HG02571 (cell line): ENCODE measurements around the gene ARMC2.
"Not testable (repeated sequence)": the region's sequence is repeated elsewhere in the genome, so short reads cannot be mapped to it uniquely, and the experiment has no call there.

Experiments
- ATAC-seq: cut with Tn5 transposase; IDR thresholded peaks from one replicate; pipeline ENCODE4 v1.9.1; 2021; ENCODE audit warnings: mild to moderate bottlenecking, moderate library complexity; ENCODE audit not compliant: unreplicated experiment

The ARMC2 gene

DNA sequence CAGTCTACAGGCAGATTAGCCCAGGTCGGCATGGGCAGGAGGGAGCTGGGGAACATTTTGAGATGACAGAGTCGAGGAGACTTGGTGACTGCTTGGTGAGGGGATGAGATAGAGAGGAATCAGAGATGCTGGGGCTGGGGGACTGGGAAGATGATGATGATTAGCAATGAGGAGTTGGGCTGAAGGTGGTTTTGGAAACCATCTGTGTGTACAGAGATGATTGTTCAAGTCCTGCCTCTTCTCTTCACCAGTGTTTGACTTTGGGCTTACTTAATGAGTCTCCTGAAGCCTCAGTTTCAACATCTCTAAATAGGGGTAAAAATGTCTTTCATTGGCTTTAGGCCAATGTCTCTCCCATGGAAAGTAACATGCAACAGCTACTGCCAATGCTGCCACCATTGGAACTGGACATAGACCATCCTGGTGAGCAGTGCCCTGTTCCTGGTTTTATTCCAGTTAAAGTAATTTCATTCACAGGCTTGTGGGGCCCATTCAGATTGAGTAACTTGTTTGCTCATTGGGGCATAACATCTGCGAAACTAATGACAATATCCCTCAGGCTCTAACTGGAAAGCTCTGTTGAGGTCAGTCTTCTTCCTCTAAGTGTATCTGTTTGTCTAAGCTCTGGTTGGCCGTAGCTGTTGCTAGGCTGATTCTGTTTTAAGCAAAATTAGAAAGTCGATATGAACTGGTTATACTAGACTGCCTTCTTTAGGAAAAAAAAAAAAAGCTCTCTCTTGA lies 99.1 kb downstream of the ARMC2 start:
- no peak for ATAC-seq

DNA sequence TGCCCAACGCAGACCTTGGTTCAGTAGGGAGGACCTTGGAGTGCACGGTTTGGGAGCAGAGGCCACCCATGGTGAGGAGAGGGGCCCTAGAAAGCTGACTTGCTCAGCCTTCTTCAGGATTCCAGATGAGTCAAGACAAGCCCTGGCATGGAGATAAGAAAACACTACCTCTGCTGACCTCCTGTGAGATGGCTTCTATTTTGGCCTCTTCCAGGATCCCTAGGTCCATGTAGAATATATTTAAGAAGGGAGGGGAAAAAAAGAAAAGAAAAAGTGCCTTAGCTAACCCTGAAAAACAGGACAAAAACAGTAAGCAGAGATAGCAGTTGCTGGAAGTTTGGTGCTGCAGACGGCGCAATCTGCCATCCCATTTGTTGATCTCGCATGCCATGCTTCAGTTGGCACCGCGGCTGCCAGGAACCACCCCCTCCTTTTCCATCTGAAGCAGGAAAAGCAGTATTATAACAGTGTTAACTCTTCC lies 100.0 kb downstream of the ARMC2 start:
- no peak for ATAC-seq

DNA sequence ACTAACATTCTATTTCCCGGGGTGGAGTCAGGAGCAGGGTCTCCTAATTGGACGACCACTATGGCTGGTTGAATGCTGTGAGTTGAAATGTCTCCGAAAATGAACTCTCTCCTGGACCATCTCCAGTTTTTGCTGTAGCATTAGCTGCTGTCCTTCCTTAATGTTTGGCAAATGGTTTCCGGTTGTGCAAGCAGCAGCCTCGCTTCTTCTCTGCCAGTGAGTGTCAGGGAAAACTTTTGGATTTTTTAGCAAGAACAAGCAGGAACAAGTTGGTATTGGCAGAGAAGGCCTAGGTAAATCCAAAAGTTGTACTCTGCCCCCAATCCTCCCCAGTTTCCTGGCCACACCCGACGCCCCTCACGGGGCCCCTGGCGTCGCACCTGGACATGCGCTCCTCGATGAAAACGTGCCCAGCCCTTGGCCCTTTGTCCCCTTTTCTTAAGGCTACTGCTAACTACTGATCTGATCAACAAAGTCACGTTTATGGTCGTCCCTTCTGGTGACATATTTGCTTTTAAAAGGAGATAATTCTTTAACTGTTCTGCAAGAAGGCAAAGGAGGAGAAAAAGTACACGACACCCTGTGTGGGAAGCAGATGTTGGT lies 103.2 kb downstream of the ARMC2 start:
- no peak for ATAC-seq

DNA sequence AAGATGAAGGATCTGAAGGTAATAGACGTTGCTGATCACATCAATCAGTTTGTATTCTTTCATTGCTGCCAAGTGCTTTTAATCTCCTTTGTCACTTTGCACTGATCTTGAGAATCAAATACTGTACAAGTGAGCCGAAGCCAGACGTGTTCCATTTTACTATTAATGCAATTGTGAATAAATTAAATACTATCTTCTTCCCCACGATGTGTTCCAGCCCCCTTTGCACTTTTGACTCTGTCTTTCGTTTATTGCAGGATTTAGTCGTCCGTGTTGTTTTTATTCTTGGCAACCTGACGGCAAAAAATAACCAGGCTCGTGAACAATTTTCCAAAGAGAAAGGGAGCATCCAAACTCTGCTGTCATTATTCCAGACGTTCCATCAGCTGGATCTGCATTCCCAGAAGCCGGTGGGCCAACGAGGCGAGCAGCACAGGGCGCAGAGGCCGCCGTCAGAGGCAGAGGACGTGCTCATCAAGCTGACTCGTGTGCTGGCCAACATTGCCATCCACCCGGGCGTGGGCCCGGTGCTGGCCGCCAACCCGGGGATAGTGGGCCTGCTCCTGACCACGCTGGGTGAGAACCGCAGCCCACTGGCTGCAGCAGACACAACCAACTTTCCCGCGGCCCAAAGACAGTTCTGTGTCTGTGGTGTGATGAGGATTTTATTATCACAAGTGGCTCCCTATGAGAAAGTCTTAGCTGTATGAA lies 104.7 kb downstream of the ARMC2 start:
- ATAC-seq: no peak

DNA sequence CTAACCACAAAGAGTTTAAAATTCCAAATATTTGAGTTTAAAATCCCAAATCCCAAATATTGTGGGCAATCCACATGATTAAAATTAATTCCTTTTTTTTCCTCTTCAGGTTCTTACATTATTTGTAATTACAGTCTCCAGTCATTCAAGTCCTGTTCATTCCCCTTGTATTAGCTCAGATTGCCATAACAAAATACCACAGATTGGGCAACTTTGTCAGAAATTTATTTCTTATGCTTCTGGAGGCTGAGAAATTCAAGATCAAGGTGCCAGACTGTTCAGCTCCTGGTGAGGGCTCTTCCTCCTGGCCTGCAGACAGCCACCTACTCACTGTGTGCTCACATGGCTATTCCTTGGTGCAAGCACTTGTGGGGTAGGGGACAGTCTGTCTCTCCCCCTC lies 105.5 kb downstream of the ARMC2 start:
- no peak for ATAC-seq

DNA sequence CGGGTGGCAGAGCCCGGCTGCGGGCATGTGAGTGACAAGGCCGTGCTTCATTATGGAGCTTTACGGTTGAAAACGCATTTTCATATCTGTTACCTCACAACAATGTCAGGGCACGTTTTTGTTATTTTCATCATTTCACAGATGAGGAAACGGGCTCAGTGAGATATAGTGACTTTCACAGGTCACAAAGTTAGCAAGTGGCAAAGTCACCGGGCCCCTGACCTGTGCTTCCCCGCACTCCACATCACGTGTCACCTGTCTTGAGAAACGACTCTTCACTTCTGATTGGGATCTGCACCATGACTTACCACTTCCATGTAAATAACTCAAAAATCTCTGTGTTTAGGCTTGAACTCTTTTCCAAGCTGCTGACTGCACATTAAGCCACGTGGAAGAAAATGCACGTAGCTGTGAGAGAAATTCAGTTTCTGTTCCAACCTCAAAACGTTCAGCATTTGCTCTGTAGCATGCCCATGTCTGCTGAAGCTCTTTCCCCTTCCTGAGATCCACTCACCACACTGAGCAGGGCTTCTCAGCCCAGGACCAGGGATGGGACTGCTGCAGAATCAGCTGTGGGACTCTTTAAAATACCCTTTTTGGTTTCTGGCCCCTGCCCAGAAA lies 107.2 kb downstream of the ARMC2 start:
- ATAC-seq: no peak

DNA sequence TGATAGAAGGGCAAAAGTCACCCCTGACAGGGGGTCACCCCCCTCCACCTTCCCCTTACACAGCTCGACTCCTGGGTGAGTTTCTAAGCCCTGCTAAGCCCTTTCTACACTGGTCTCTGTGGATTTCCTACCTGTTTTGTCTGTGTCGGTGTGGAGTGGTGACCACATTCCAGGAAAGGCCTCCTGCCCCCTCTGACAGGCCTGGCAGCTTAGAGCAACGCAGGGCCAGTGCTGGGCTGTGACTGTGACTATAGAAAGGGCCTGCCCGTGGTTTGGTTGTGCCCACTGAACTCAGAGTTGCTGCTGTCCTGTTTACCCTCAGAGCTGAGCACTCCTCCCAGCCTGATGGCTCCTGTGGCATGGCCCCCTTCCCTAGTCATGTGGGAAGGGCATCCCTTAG lies 109.0 kb downstream of the ARMC2 start:
- ATAC-seq: no peak

DNA sequence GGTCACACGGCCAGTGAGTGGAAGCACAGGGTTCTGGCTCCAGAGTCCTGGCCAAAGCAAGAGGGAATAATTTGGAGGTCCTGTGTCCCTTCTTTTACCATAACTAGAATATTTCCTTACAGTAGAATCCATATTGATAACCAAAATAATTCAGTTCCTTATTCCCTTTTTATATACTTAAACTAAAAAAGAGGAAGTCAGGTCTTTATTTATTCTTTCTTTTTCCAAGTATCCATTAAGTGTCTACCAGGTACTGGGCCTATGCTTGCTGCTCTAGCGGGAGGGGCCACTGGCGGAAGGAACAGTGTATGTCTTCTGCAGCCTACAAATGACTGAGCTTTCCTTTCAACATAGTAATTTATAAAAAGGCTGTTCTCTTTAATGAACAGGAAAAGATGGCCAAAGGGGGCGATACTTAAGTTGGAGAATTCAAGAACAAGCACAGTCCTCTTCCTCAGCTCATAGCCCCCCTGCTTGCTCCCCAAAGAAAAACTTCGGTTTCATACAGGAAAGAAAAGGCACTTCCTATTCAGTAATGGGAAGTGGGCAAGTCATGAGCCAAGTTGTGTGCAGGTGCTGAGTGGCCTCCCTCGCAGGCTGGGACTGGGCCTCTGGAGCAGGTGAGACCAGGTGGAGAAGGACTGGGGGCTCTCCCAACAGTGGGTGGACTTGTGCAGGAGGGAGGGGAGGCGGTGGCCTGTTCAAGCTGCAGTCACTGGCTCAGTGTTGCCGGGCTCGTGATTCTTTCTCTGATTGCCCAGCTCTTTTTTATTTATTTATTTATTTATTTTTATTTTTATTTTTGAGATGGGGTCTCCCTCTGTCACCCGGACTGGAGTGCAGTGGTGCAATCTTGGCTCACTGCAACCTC lies 110.9 kb downstream of the ARMC2 start:
- ATAC-seq: no peak

DNA sequence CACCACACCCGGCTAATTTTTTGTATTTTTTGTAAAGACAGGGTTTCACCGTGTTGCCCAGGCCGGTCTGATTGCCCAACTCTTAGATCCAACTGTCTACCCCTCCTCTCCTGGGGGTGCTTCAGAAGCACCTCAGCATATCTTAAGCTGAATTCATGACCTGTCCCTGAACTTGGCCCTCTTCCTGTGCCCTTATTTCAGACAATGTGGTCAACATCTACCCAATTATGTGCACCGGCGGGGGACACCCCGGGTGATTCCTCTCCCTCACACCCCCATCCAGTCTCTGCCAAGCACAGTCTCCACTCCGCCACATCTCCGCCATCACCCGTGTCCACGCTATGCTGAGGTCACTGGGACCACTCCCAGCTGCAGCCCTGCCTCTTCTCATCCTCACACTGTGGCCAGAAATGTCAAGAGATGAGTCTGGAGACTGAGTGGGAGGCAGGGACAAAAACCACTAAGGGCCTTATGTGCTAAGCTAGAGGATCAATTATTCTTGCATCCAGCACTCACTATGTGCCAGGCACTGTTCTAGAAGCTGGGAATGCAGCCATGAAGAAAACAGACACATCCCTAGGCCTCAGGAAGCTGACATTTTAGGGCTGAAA lies 111.9 kb downstream of the ARMC2 start:
- no peak for ATAC-seq

DNA sequence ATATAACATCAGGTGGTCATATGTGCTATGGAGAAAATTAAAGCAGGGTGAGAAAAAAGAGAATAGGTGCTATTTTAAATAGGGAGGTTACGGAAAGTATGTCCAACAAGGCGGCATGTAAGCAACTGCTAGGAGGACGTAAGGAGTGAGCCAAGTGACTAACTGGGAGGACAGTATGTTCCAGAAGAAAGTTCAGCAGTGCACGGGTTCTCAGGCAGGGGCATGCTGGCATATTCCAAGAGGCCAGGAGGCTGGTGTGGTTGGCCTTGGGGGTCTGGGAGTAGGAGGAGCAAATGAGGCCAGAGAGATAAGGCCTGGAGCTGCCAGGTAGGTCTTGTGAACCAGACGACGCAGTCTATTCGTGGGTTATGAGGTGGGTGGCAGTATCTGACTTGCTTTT lies 112.4 kb downstream of the ARMC2 start:
- no peak for ATAC-seq

DNA sequence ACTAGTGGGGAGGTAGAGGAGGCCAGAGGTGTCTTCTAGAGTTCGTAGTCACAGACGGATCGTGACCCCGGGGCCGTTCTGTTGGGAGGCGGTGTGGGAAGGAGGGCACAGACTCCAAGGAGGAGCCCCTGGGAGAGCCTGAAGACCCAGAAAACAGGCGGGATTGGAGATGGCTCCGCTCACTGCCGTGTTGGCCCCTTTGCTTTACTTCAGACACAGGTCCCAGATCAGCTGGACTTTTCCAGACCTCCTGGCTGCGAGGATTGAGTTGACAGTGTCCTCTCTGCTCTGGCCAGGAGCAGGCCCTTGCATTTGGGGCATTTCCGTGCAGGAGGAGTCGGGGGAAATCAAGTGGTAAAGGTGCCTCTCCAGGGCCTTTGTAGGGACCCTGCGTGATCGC lies 112.9 kb downstream of the ARMC2 start:
- no peak for ATAC-seq

DNA sequence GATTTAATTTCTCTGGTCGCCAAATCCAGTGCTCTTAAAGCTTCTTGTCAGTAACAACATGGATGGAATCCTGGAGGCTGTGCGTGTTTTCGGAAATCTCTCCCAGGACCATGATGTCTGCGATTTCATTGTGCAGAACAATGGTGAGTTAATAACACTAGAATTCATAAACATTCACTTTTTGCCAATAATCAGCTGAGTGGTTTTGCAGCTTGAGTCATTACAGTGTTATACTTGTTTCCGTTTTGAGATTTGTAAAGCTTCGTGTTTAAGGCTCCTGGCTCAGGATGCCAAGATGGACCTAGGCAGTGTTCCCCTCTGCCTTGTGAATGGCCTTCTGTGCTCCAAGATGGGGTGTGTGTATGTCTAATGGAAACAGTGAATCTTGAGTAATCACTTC lies 113.8 kb downstream of the ARMC2 start:
- ATAC-seq: no peak

DNA sequence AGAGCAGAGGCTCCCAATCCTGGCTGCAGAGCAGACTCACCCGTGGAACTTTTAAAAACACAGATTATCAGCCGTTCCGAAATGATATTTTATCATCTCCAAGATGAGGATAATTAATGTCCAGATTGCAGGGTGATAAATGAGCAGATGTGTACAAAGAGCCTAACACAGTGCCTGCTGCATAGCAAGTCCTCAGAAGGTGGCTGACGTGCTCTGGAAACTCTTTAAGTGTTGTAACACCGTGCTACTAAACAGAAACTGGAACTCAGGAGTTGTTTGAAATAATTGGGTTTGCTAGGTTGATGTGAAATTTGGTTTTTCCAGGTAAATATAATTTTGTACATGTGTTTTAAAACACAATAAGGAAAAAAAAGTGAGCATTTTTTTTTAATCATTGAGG lies 118.0 kb downstream of the ARMC2 start:
- no peak for ATAC-seq

DNA sequence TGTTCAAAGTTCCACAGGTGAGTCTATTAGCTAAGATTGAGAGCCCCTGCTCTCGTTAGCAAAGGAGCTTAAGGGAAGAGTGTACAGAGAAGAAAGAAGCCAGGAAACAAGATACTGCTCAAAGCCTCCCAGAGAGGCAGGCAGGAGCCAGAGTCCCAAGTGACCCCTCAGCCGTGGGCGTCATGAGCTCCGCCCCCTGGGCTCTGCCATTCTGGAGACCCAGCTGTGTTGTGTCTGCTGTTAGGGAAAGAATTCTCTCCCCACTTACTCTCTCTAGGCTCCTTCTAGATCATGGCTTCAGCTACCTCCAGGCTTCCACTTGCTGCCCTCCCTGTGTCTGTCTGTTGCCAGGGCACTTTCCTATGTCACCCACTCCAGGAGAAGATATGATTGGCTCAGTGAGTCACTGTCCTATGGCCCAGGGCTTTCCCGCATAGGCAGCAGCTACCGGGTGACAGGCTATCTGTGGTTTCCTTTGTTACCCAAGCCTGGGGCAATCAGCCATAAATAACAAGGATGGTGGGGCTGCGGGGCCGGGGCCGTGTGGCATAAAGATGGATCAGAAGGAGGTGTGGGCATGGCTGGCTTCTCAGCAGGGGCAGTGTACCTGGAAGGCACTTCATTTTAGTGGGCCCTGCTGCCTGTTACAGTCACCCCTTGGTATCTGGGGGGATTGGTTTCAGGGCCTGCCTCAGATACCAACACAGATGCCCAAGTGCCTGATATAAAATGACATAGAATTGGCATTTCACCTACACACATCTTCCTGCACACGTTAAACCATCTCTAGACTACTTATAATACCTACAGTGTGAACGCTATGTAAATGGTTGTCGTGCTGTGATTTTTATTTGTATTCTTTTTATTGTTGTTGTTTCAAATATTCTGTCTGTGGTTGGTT lies 118.9 kb downstream of the ARMC2 start:
- no peak for ATAC-seq

DNA sequence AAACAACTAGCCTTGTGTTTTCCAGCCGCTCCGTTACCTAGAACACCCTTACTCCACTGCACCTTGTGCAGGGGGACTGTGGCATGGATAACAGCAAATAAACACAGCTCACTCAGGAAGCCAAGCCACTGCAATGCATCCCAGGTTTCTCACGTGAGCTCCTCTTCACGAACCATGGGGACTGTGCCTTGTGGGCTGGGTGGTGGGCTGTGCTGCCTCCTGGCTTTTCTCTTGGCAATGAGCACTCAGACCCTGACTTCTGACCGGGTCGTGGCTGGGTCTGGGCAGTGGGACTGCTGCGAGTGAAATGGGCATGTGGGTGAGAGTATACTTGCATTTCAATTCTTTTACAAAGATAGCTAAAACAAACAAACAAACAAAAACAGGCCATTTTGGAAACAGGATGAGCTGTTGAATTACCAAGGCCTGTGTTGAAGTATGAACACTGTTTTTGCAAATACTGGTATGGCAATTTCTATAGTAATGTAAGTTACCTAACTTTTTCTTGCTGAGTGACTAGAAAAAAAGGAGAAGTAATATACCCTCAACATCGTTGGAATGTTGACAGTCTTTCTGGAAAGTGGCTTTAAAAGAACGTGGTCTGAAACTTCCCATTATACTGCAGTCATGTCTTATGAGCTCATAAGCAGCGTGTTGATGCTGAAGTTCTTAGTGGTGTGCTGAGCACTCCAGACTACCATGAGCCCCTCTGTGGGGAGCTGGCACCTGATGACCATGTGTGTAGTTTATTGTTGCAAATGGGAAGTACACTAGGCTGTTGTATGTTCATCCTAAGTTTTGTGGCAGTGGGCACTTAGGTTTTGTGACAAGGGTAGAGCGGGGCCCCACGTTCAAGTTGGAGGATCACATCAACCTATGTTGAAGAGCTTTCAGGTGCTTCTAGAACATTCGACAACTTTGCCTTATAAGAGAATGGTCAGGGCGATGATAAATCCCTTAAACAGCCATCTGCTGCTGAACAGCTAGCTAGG lies 120.4 kb downstream of the ARMC2 start:
- no peak for ATAC-seq

DNA sequence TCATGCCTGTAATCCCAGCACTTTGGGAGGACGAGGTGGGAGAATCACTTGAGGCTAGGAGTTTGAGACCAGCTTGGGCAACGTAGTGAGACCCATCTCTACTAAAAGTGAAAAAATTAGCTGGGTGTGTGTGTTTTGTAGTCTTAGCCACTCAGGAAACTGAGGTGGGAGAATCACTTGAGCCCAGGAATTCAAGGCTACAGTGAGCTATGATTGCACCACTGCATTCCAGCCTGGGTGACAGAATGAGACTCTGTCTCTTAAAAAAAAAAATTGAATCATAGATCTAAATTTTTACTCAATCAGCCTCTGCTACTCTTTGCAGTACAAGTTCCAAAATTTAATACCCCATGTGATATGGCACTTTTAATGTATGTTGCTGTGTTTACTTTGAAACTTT lies 121.6 kb downstream of the ARMC2 start:
- no peak for ATAC-seq

DNA sequence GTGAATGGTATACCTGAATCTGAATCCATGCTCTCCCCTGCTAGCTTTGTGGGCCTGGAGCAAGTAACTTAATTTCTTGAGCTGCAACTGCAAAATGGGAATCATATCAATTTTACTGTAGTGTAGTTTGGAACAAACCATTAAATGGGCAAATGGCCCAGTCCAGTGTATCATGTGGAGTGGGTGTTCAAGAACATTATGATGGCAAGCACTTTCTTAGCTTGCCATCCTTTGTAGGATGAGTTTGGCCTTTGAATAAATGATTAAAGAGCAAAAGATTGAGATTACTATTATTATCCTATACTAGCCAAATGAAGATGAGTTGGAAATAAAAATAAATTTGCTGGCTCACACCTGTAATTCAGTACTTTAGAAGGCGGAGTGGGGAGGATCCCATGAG lies 126.0 kb downstream of the ARMC2 start:
- ATAC-seq: no peak

DNA sequence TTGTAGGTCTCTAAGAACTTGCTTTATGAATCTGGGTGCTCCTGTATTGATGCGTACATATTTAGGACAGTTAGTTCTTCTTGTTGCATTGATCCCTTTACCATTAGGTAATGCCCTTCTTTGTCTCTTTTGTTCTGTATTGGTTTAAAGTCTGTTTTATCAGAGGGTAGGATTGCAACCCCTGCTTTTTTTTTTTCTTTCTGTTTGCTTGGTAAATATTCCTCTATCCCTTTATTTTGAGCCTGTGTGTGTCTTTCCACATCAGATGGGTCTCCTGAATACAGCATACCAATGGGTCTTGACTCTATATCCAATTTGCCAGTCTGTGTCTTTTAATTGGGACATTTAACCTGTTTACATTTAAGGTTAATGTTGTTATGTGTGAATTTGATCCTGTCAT lies 130.4 kb downstream of the ARMC2 start:
- not testable (repeated sequence) for ATAC-seq
